ENCODE data around the gene NPBWR2. TPM values are rescaled to one million over a fixed set of nuclear protein-coding genes. Genes with fewer than 3 reads are reported as not detected.

NPBWR2 gene
- total RNA-seq, 1 donor from 2014 or later, result not detected

GRCh38 chr20:64062276-64062595 lies 45.1 kb downstream of the NPBWR2 start:
- TF ChIP-seq EZH2 (IDR thresholded peaks at IDR 0.05; ENCODE audit: insufficient read depth, low read length), result no peak
- TF ChIP-seq, protein P1, sequence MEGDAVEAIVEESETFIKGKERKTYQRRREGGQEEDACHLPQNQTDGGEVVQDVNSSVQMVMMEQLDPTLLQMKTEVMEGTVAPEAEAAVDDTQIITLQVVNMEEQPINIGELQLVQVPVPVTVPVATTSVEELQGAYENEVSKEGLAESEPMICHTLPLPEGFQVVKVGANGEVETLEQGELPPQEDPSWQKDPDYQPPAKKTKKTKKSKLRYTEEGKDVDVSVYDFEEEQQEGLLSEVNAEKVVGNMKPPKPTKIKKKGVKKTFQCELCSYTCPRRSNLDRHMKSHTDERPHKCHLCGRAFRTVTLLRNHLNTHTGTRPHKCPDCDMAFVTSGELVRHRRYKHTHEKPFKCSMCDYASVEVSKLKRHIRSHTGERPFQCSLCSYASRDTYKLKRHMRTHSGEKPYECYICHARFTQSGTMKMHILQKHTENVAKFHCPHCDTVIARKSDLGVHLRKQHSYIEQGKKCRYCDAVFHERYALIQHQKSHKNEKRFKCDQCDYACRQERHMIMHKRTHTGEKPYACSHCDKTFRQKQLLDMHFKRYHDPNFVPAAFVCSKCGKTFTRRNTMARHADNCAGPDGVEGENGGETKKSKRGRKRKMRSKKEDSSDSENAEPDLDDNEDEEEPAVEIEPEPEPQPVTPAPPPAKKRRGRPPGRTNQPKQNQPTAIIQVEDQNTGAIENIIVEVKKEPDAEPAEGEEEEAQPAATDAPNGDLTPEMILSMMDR (IDR thresholded peaks at IDR 0.05; ENCODE audit: insufficient read depth, low read depth, low read length), result no peak
- no peak for DNase-seq (ENCODE audit: low read depth)
- H3K27ac ChIP-seq (ENCODE audit: low read depth, low read length), result no peak overlapping the region
- H4K20me1 ChIP-seq (ENCODE audit: insufficient read depth, low read length), result peaks cover 26% of the 10 kb centered on the region
- peak overlapping the region; percentile 86 for H3K9ac ChIP-seq (ENCODE audit: low read length)
- no peaks in the 10 kb centered on the region for H3K36me3 ChIP-seq (ENCODE audit: insufficient read depth, low read length)
- H3K27me3 ChIP-seq (ENCODE audit: insufficient read depth, low read length), result peaks cover 4% of the 10 kb centered on the region
- no peaks in the 10 kb centered on the region for H3K9me3 ChIP-seq (ENCODE audit: insufficient read depth, low read depth, low read length)
- FAIRE-seq, result no peak
- Mint-ChIP-seq H3K9me3 (ENCODE audit: unreplicated experiment) (no peaks in the 10 kb centered on the region), H3K4me1 (ENCODE audit: low read depth, unreplicated experiment) (peaks cover 18% of the 10 kb centered on the region), H3K27ac (ENCODE audit: unreplicated experiment) (peak overlapping the region; percentile 35), H3K4me3 (ENCODE audit: unreplicated experiment) (peak overlapping the region; percentile 55), H3K27me3 (ENCODE audit: low read depth, unreplicated experiment) (peaks cover 4% of the 10 kb centered on the region), H3K36me3 (ENCODE audit: low read depth, unreplicated experiment) (peaks cover 2% of the 10 kb centered on the region)
- H3K4me3 ChIP-seq (ENCODE audit: insufficient read depth, low read depth, low read length), result peak overlapping the region; percentile 79
- peaks cover 39% of the 10 kb centered on the region for H3K4me1 ChIP-seq (ENCODE audit: insufficient read depth, low read length)
- peaks cover 5% of the 10 kb centered on the region for H3K79me2 ChIP-seq (ENCODE audit: insufficient read depth, low read length)
- H2AFZ ChIP-seq (ENCODE audit: low read depth, low read length), result peak overlapping the region; percentile 92
- peak overlapping the region; percentile 92 for H3K4me2 ChIP-seq (ENCODE audit: low read length)

GRCh38 chr20:64058536-64058935 lies 48.8 kb downstream of the NPBWR2 start:
- peak overlapping the region; percentile 3 for H3K4me2 ChIP-seq (ENCODE audit: low read length)
- H3K9me3 Mint-ChIP-seq (ENCODE audit: unreplicated experiment), result no peaks in the 10 kb centered on the region
- H3K9me3 ChIP-seq (ENCODE audit: insufficient read depth, low read depth, low read length), result no peaks in the 10 kb centered on the region
- no peak overlapping the region for H3K9ac ChIP-seq (ENCODE audit: low read length)
- peaks cover 5% of the 10 kb centered on the region for H3K27me3 Mint-ChIP-seq (ENCODE audit: low read depth, unreplicated experiment)
- peak; percentile 67 for DNase-seq (ENCODE audit: low read depth)
- peaks cover 2% of the 10 kb centered on the region for H3K79me2 ChIP-seq (ENCODE audit: insufficient read depth, low read length)
- H3K4me3 ChIP-seq (ENCODE audit: insufficient read depth, low read depth, low read length), result no peak overlapping the region
- no peaks in the 10 kb centered on the region for H3K36me3 Mint-ChIP-seq (ENCODE audit: low read depth, unreplicated experiment)
- no peaks in the 10 kb centered on the region for H3K36me3 ChIP-seq (ENCODE audit: insufficient read depth, low read length)
- FAIRE-seq, result no peak
- TF ChIP-seq, protein P1 (IDR thresholded peaks at IDR 0.05; ENCODE audit: insufficient read depth, low read depth, low read length), result no peak
- TF ChIP-seq EZH2 (IDR thresholded peaks at IDR 0.05; ENCODE audit: insufficient read depth, low read length), result no peak
- H3K27me3 ChIP-seq (ENCODE audit: insufficient read depth, low read length), result peaks cover 6% of the 10 kb centered on the region
- H4K20me1 ChIP-seq (ENCODE audit: insufficient read depth, low read length), result no peaks in the 10 kb centered on the region
- no peak overlapping the region for H3K4me3 Mint-ChIP-seq (ENCODE audit: unreplicated experiment)
- no peak overlapping the region for H3K27ac Mint-ChIP-seq (ENCODE audit: unreplicated experiment)
- H3K4me1 Mint-ChIP-seq (ENCODE audit: low read depth, unreplicated experiment), result peaks cover 6% of the 10 kb centered on the region
- H3K4me1 ChIP-seq (ENCODE audit: insufficient read depth, low read length), result peaks cover 19% of the 10 kb centered on the region
- no peak overlapping the region for H2AFZ ChIP-seq (ENCODE audit: low read depth, low read length)
- H3K27ac ChIP-seq (ENCODE audit: low read depth, low read length), result no peak overlapping the region

GRCh38 chr20:64057628-64058498 lies 49.5 kb downstream of the NPBWR2 start:
- Mint-ChIP-seq H3K4me1 (ENCODE audit: low read depth, unreplicated experiment) (peaks cover 6% of the 10 kb centered on the region), H3K27me3 (ENCODE audit: low read depth, unreplicated experiment) (peaks cover 10% of the 10 kb centered on the region), H3K36me3 (ENCODE audit: low read depth, unreplicated experiment) (no peaks in the 10 kb centered on the region), H3K9me3 (ENCODE audit: unreplicated experiment) (no peaks in the 10 kb centered on the region), H3K27ac (ENCODE audit: unreplicated experiment) (peak overlapping the region; percentile 26), H3K4me3 (ENCODE audit: unreplicated experiment) (no peak overlapping the region)
- Histone ChIP-seq H2AFZ (ENCODE audit: low read depth, low read length) (no peak overlapping the region), H3K9ac (ENCODE audit: low read length) (no peak overlapping the region), H3K27me3 (ENCODE audit: insufficient read depth, low read length) (peaks cover 8% of the 10 kb centered on the region), H3K27ac (ENCODE audit: low read depth, low read length) (no peak overlapping the region), H3K4me1 (ENCODE audit: insufficient read depth, low read length) (peaks cover 18% of the 10 kb centered on the region), H4K20me1 (ENCODE audit: insufficient read depth, low read length) (no peaks in the 10 kb centered on the region), H3K4me3 (ENCODE audit: insufficient read depth, low read depth, low read length) (no peak overlapping the region), H3K79me2 (ENCODE audit: insufficient read depth, low read length) (no peaks in the 10 kb centered on the region), H3K36me3 (ENCODE audit: insufficient read depth, low read length) (no peaks in the 10 kb centered on the region), H3K9me3 (ENCODE audit: insufficient read depth, low read depth, low read length) (no peaks in the 10 kb centered on the region), H3K4me2 (ENCODE audit: low read length) (peak overlapping the region; percentile 3)
- TF ChIP-seq EZH2 (IDR thresholded peaks at IDR 0.05; ENCODE audit: insufficient read depth, low read length), result no peak
- TF ChIP-seq, protein P1 (IDR thresholded peaks at IDR 0.05; ENCODE audit: insufficient read depth, low read depth, low read length), result peak; percentile 53
- FAIRE-seq (no peak), DNase-seq (ENCODE audit: low read depth) (no peak)

All from astrocyte (in vitro differentiated cells and primary cell).